ENCODE data around the gene ATG7.

GRCh38 chr3:11304175-11304574 lies 32.0 kb downstream of the ATG7 start:
- TF ChIP-seq SUZ12 (IDR thresholded peaks at IDR 0.05; ENCODE audit: extremely low read depth, insufficient read depth, insufficient read length) (no peak), ZNF274 (IDR thresholded peaks at IDR 0.05; ENCODE audit: low read depth, low read length) (no peak)
